Astrocyte (in vitro differentiated cells and primary cell): ENCODE data around the gene CREB5.

ENCODE experiments used
- CTCF ChIP-seq: IDR thresholded peaks from 2 replicates; pipeline ENCODE4 v1.5.1; 2011; ENCODE audit warnings: low read depth, mild to moderate bottlenecking, inconsistent platforms, low read length, moderate library complexity; ENCODE audit not compliant: insufficient read depth
- EZH2 ChIP-seq: IDR thresholded peaks from 2 replicates; pipeline ENCODE4 v1.6.1; 2012; ENCODE audit warnings: mild to moderate bottlenecking, low read length, inconsistent platforms; ENCODE audit not compliant: insufficient read depth

GRCh38 chr7:28503396-28503795 is 91.1 kb downstream of the CREB5 start:
- TF ChIP-seq EZH2 = no peak
- no peak for TF ChIP-seq CTCF
